ENCODE data around the gene ITGA7.

DNA sequence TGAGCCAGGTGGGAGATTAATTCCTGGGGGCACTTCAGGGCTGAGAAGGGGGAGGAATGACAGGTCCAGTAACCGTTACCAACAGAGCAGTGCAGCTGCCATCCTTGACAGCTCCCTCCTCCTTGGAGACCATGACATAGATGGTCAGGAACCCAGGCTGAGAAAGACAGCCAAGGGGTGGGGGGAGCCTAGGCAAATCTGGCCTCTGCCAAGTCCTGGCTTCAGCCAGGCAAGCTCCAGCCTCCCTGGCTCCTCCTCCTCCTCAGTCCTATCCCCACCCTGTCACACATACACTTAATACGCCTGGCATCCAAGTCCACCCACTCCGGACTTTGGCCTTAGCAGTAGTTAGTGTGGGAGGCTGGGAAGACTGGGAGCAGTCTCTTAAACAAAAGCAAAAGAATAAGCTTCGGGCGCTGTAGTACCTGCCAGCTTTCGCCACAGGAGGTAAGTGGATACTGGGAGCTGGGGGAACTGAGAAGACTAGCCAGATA is 12.4 kb upstream of the ITGA7 start, which contains the start of gene RDH5:
- TF ChIP-seq ZNF70 (CRISPR knock-in tag; IDR thresholded peaks at IDR 0.05) = no peak
- no peak for TF ChIP-seq CREB5 (CRISPR knock-in tag; IDR thresholded peaks at IDR 0.05; ENCODE audit: low read depth)
- no peak for TF ChIP-seq POU6F1 (CRISPR knock-in tag; IDR thresholded peaks at IDR 0.05; ENCODE audit: borderline replicate concordance, low read depth)
- TF ChIP-seq PATZ1 (CRISPR knock-in tag; IDR thresholded peaks at IDR 0.05; ENCODE audit: borderline replicate concordance) = no peak
- TF ChIP-seq ZFP30 (CRISPR knock-in tag; IDR thresholded peaks at IDR 0.05) = no peak
- TF ChIP-seq ARNTL (CRISPR knock-in tag; IDR thresholded peaks at IDR 0.05; ENCODE audit: borderline replicate concordance, low read depth) = no peak
- no peak for TF ChIP-seq ZC3H10 (CRISPR knock-in tag; IDR thresholded peaks at IDR 0.05)
- TF ChIP-seq ZNF565 (CRISPR knock-in tag; conservative IDR thresholded peaks at IDR 0.05; ENCODE audit: low read depth) = no peak

Measured in SK-N-SH treated with all-trans-retinoic acid at 6 μM for 48 hours (cell line).